A172 (cell line): ENCODE results near the gene KRR1. TPM values are rescaled to one million over a fixed set of nuclear protein-coding genes. Genes with fewer than 3 reads are reported as not detected.
"Not testable (repeated sequence)": the region's sequence is repeated elsewhere in the genome, so short reads cannot be mapped to it uniquely, and the experiment has no call there.

ENCODE experiments used
- DNase-seq: peaks from one replicate; pipeline ENCODE4 v3.0.0-alpha.2; 2015; ENCODE audit warnings: low spot score
- total RNA-seq: library from RNA; depleted of rRNA; stranded (reverse); fragments of >200 nt; shearing (Covaris generic); gene quantifications from 2 replicates; pipeline ENCODE4 v1.2.3, GENCODE V29; 2014

KRR1 gene
- total RNA-seq, 1 experiment from 2014 or later: 56.5 TPM

DNA sequence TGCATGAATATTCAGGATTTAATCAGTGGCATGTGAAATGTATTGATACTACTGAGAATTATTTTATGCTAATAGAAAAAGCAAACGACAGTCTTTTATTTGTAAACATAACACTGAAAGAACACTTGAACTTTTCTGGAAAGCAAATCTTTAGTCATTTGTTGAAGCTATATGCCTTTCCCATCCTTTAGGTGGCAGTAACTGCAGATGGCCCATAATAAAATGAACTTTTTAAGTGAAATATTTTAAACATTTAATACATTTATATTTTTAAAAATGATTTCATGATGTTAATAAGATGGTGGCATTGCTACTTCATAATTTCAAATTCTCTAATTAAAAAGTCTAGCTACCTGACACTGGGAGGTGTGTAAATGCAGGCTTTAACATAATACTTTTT is 13.9 kb upstream of the KRR1 start:
- no peak for DNase-seq

DNA sequence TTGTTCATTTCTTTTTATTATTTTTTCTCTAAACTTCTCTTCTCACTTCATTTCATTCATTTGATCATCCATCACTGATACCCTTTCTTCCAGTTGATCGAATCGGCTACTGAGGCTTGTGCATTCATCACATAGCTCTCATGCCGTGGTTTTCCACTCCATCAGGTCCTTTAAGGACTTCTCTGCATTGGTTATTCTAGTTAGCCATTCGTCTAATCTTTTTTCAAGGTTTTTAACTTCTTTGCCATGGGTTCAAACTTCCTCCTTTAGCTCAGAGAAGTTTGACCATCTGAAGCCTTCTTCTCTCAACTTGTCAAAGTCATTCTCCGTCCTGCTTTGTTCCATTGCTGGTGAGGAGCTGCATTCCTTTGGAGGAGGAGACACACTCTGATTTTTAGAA is 10.7 kb upstream of the KRR1 start:
- DNase-seq: not testable (repeated sequence)

DNA sequence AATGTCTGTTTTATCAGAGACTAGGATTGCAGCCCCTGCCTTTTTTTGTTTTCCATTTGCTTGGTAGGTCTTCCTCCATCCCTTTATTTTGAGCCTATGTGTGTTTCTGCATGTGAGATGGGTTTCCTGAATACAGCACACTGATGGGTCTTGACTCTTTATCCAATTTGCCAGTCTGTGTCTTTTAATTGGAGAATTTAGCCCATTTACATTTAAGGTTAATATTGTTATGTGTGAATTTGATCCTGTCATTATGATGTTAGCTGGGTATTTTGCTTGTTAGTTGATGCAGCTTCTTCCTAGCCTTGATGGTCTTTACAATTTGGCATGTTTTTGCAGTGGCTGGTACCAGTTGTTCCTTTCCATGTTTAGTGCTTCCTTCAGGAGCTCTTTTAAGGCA is 9.8 kb upstream of the KRR1 start:
- not testable (repeated sequence) for DNase-seq

DNA sequence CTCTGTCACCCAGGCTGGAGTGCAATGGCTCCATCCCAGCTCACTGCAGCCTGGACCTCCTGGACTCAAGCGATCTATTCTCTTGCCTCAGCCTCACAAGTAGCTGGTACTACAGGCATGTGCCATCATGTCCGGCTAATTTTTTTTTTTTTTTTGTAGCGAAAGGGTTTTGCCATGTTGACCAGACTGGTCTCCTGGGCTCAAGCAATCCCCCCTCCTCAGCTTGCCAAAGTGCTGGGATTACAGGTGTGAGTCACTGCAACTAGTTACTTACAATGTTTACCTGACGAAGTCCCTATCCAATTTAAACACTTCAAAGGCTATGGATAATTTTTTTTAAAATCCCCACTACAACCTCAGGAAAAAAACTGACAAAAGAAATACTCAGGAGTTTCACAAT is 1.8 kb downstream of the KRR1 start:
- no peak for DNase-seq

DNA sequence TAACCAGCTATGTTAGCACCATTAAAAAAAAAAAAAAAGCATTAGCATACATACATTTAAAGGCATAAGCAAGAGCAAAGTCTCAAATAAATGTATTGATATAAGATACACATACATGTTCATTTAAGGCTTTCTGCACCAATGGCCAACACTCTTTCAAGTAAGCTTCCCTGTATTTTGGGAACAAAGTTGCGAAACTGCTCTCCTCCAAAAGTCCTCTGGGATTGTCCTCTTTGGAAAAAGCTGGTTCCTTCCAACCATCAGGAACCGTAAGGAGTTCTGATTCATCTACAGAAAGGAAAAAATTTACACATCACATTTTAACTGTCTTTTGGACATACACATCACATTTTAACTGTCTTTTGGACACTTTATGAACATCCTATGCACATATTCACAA is 3.2 kb downstream of the KRR1 start:
- no peak for DNase-seq

DNA sequence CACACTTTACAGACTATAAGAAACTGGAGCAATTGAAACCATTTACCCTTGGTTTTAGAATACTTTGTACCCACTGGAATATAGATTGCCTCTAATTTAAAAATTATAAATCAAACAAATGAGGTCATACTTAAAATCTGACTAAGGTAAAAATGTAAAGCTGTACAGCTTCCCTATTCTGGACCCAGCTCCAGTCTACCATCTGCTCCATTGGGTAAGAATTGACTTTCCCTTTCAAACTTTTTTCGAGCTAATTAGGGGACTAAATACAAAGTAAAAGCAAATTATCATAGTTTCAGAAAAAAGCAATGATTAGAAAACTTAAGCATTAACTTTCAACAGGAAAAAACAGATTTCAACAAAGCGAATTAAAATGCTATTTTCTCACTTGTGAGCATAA is 4.3 kb downstream of the KRR1 start:
- no peak for DNase-seq

DNA sequence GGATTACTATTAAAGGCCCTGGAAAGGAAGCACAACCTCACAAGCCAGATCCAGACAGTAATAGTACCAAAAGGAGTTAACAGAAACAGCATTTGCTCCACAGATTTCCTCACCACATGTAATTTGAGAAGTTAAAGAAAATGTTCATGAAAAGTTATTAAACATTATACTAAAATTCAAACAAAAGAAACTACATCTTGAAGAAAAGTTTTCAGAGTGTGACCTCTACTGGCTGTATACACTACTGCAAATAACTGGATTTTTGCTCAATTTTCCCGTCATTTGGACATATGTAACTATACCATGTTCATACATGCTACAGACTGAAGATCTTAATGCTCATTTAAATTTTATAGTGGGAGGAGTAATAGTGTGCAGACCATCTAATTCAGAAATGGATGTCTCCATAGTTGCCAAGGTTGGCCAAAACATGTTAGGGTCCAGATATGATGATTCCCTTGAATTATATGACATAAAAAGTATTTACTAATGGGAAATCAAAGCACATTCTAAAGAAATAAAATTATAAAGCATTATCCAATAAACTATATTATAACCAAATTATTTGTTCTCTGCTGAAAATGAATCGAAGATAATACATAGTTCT is 5.6 kb downstream of the KRR1 start:
- no peak for DNase-seq

DNA sequence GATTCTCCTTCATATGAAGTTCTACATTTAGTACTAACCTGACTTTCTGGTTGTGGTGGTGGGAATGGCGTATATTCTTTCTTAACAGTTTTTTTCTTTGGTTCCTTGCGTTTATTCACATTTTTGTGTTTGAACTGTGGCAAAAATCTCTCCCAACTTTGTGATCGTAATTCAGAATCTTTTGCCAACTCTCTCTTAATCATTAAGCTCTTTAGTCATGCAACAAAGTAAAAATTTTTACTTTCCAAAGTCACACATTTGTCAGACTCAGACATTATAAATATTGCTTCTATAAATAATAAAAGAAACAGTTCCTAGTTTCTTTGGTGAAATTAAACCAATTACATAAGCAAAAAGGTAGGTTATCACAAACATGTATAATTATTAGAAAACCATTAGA is 7.5 kb downstream of the KRR1 start:
- DNase-seq: no peak

DNA sequence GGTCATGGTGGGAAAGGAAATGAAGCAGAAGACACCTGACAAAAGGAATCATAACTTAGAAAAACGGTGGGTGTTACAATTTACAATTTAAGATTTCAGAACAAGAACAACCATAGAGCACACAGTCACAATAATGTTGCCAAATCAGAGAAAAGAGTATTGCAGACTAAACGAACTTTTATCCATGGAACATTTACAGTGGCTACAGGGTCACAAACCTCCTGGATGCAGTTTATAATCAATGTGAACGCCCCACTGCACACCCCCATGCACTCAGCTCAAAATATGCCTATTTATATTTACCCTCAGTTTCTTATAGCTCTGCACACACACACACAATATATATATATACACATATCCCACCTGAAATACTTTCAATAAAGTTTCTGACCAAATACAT is 8.0 kb downstream of the KRR1 start:
- no peak for DNase-seq

DNA sequence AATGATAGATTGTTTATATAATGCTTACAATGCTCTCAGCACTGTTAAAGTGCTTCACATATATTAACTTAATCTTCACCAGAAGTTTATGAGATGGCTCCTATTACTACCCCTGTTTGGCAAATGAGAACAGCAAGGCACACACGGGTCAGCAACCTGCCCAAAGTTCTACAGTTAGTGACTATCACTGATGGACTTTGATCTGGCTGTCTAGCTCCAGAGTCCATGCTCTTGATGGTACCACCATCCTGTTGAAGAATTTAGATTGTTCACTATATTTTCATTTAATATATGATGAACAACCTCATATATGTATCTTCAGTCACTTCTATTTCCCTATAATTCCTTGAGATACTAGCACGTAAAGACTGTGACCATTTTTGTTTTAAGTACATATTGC is 20.2 kb downstream of the KRR1 start:
- no peak for DNase-seq

DNA sequence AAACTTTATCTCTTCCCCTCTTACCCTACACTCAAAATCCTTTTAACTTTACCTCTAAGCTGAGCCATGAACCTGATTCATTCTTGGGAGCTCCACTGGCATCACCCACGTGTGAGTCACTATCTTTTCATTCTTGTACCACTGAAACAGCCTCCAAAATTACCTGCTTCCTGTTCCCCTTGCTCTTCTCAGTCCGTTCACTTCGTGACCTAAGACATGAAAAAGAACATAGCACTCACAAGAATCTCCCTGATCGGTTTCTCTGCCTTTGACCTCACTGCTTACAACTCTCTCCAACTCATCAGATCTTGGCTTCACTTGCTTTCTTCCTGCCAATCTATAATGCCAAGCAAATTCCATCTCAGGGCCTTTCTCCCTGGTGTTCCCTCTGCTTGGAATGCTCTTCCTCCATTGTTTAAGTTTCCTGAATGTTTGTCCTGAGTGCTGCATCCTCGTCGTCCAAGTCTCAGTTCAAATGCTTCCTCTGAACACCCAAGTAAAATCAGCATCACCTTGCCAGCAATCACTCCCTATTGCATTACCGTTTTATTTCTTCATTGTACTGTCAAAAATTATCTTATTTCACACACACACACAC is 21.7 kb downstream of the KRR1 start:
- peak; percentile 66 for DNase-seq

DNA sequence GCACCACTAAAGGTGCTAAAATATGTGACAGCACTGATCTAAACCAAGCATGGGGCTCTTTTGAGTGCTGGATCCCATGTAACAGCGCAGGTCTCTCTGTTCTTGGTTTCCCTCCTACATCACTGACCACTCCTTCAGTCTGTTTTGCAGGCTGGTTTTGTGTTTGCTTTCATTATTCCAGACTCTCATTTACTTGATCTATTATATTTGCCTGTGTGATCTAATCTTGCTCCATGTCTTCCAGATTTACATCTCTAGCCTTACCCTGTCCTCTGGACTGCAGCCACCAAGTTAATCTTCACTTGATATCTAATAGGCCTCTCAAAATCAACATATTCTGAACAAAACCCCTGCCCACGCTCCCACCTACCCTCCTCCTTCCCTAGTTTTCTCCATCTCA is 22.2 kb downstream of the KRR1 start:
- no peak for DNase-seq

DNA sequence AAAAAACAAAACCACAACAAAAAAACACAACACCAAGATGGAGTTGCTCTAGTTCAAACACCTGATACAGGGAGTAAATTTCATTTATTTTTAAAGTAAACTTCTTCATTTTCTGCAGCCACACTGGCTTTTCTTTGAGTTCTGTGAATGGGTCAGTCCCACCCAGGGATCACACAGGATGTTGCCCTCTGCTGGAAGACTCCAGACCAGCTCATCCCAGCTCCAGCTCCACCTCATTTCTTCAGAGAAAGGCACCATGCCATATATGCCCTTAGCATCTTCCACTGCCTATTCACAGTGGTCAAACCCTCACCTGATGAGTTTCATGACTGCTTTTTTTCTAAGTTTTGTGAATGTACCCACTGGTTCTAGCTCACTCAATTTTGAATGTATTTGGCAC is 22.9 kb downstream of the KRR1 start:
- DNase-seq: no peak

DNA sequence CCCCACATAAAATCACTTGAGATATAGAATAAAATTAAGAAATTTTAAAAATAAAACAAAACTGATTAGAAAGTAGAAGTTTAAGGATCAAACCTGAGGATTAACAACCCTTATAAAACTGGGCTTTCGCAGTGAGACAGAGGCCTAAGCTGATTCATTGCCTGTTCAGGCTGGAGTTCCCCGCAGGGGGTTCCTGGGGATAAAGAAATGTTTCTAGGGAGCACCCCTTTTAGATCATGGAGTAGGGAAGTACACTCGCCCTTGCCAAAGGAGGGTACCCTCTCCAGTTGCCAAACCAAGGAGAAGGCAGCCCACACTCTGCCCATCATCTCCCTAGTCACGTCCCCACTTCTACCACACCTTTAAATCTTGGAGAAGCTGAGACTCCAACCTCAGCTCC is 24.1 kb downstream of the KRR1 start:
- DNase-seq: no peak

DNA sequence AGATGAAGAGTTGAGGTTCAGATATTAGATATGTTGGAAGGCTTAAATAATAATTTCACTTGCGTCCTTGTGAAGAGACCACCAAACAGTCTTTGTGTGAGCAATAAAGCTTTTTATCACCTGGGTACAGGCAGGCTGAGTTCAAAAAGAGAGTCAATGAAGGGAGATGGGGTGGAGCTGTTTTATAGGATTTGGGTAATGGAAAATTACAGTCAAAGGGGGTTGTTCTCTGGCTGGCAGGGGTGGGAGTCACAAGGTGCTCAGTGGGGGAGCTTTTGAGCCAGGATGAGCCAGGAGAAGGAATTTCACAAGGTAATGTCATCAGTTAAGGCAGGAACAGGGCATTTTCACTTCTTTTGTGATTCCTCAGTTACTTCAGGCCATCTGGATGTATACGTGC is 27.0 kb downstream of the KRR1 start:
- not testable (repeated sequence) for DNase-seq

DNA sequence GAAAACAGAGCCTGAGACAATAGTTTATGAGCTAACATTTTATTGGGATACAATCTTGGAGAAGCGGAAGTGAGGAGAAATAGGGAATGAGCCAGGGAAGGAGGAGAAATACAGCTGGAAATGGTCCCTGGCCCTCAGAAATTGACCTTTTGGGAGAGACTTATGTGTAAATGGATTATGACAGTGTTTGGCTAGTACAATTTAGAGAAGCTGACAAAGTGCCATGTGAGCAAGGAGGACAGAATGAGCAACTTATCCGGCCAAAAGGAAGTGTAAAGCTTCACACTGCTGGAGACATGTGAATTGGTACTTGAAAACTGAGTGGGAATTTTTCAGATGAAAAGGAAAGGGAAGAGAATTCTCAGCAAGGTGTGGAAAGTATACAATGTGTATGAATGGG is 28.0 kb downstream of the KRR1 start:
- no peak for DNase-seq

DNA sequence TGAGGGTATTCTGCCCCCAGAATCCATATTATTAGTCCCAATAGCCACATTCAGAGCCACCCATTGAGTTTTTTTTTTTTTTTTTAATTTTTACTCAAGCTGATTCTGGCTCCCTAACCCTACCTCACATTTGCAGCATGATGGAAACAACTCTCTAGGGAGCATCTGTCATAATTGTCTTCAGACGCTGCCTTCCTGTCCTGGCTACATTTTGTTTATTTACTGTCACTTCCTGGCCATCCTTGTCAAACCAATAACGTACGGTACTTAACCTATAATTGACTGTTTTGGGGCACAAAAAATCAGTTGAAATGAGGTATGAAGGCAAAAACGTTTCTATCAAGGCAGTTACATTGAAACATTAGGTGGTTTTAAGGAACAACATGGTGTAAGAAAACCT is 28.8 kb downstream of the KRR1 start:
- DNase-seq: no peak

DNA sequence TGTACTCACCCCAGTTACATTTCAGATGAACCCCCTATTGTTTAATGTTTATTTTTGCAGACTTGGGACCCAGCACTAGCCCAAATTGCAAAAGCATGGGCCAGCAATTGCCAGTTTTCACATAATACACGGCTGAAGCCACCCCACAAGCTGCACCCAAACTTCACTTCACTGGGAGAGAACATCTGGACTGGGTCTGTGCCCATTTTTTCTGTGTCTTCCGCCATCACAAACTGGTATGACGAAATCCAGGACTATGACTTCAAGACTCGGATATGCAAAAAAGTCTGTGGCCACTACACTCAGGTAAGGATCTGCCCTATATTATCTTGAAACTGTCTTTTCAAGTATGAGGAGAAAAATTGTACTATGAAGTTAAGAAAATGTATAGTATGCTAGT is 29.6 kb downstream of the KRR1 start:
- DNase-seq: peak; percentile 12

DNA sequence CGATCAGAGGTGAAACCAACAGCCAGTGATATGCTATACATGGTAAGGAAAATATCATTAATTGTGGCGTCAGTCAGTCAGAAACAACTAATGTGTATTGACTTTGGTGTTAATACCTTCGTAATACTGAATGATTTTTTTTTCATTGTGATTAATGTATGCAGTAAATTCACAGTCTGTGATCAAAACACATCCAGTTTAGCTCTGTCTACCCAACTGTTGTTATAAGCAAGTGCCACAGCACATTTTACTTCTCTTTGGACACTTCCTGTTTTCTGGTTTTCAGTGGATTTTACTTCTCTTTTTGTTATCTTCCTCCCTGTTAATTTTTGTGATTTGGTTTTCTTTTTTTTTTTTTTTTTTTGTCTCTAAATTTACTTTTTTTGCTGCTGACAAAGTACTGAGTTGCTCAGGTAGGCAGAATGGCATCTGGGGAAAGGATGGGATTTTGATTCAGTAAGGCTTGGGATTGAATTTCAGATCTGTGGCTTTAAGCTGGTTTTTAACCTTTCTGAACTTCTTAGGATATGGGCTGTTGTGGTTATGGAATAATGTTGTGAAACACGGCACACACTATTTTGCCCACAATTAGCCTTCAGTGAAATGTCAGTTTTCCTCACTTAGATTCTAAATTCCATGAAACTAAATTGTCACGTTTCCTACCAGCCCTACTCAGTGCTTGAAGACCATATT is 30.2 kb downstream of the KRR1 start:
- peak; percentile 16 for DNase-seq

DNA sequence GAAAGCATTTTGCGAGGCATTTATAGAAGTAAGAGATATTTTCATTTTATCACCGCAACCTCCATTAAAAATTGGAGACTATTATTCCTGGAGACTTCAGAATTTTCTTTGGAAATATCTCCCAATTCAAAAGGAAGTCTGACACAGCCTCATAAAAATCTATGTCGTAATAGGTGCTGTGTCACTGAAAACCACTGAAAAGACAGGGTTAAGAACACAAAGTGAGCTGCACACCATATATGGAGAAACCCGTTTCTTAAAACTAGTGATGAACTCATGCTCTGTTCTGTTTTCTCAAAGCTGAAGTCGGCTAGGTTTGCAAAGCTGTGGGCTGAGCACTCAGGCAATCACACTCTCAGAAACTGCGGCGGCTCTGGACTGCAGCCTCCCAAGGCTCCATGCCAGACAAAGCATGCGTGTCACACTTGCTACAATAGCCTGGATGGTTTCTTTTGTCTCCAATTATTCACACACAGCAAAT is 30.9 kb downstream of the KRR1 start, which contains the start of gene GLIPR1:
GLIPR1 (plus strand) TSS at position 287 of the 481 bp plus-strand sequence; CDS start at position 413, 126 bp downstream.
- DNase-seq: peak; percentile 89

DNA sequence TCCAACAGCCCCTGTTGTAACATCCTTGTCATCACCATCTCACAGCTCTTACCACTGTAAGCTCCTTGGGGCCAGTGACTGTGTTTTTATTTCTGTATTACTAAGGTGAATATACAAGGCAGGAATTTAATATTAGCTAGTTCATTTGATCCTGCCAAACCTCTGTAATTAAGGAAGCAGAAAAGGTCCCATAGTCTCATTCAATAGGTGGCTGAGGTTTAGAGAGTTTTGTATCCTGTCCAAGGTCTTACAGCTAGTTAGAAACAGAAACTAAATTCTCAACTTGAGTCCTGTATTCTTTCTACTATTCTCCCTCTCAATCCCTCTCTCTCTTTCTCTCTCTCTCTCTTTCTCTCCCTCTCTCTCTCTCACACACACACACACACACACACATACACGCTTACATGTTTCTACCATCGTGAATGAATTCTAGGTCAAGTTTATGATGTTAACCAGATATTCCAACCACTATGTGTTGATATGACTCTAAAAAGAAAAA is 31.4 kb downstream of the KRR1 start:
- DNase-seq: peak; percentile 55

DNA sequence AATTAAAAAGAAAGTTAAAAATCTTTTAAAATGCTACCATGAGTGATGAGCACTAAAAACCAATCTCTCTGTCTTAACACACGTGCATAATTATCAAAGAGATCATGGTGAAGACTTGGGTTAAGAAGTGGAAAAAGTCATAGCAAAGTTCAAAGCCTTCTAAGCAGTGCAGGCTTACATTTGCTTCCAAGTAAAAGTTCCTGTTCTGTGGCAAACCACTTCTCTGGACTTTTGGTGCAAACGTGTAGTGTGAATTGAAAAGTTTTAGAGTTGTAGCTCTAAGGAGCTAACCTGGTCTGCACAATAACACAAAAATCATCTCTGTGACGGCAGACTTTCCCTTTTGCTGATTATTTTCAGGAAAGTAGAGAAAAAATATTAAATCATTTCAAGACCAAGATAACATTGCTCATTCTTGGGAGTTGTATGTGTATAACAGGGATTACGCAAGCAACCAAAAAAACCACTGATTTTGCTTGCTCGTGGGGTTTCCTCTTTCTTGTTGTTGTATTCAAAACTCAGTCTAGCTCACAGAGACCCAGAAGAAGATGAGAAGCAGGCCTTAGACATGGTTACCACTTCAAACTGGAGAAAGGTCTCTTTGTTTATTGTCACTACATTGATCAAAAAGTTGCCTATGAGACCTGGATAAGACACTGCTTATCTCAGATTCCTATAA is 33.2 kb downstream of the KRR1 start:
- DNase-seq: no peak
